Stimulated activated CD4-positive, alpha-beta T cell treated with anti-CD3 and anti-CD28 coated beads, Interleukin-4, amount 100 ng/mL, for 24 hours (primary cell): ENCODE results near the gene USP5.

Experiments used
- DNase-seq: peaks from one replicate; pipeline ENCODE4 v3.0.0-alpha.2; 2020

The USP5 gene

DNA sequence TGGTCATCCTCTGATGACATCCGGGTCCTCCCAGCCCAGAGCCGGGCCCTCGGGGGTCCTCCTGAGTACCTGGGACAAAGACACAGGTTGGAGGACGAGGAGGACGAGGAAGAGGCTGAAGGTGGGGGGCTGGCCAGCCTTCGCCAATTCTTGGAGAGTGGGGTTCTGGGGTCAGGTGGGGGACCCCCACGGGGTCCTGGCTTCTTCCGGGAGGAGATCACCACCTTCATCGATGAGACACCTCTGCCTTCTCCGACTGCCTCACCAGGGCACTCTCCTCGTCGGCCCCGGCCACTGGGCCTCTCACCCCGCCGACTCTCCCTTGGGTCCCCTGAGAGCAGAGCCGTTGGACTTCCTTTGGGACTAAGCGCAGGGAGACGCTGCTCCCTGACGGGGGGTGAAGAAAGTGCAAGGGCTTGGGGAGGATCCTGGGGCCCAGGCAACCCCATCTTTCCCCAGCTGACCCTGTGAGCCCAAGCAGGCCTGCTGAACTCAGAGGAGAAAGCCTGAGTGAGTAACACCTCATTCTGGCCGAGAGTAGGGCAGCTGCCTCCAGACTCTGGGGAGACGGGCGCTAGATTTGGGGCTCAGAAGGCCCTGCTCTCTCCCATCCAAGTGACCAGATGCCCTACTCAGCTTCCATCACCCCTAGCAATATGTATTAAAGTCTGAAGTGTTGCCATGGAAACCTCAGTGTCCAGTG lies 25.1 kb upstream of the USP5 start:
- no peak for DNase-seq

DNA sequence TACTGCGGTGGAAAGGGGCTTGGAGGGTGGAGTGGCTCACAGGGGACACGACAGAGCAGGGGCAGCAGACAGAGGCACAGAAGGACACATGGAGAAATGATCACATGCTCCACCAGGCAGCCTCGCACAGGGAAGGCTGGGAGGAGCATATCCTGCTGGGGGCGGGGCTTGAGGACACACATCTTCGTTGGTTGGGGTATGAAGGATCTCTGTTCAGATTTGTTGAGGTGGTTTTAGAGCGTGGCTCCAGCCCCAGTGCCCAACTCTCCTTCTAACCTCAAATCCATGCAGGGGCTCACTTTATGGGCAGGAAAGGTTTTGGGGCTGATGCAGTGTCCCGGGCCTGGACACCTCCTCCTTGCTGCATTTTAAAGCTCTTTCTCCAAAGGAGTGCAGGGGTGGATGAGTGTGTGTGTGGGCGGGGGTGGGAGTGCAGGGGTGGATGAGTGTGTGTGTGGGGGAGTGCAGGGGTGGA lies 24.5 kb upstream of the USP5 start:
- DNase-seq: peak; percentile 54

DNA sequence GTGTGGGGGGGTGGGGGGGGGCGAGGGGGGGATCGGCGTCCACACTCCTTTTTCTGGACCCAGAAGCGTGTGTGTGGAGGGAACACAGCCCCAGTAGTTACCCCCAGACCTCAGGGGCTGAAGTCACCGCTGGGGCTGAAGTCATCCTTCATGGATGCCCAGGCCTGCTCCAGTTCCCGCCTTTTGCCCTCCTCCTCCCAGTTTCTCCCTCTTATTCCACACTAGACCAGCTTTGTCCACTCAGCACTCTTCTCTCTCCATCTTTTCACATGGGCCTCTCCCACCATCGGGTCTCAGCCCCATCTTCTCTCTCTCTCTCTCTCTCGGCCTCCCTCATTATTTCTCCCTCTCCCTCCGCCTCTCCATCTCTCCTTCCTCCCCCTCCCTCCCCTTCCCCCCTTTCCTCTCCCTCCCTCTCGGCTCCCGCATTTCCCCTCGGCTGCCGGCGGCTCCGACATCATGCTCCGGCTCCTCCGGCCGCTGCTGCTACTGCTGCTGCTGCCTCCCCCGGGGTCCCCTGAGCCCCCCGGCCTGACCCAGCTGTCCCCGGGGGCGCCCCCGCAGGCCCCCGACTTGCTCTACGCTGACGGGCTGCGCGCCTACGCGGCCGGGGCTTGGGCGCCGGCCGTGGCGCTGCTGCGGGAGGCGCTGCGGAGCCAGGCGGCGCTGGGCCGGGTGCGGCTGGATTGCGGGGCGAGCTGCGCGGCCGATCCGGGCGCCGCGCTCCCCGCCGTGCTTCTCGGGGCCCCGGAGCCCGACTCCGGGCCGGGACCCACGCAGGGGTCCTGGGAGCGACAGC lies 23.8 kb upstream of the USP5 start, which contains the start of gene P3H3:
Gene P3H3, plus strand, starts transcription at position 426 of the 799 bp plus-strand sequence. Its CDS starts 34 bp downstream, at position 460.
- DNase-seq: no peak

DNA sequence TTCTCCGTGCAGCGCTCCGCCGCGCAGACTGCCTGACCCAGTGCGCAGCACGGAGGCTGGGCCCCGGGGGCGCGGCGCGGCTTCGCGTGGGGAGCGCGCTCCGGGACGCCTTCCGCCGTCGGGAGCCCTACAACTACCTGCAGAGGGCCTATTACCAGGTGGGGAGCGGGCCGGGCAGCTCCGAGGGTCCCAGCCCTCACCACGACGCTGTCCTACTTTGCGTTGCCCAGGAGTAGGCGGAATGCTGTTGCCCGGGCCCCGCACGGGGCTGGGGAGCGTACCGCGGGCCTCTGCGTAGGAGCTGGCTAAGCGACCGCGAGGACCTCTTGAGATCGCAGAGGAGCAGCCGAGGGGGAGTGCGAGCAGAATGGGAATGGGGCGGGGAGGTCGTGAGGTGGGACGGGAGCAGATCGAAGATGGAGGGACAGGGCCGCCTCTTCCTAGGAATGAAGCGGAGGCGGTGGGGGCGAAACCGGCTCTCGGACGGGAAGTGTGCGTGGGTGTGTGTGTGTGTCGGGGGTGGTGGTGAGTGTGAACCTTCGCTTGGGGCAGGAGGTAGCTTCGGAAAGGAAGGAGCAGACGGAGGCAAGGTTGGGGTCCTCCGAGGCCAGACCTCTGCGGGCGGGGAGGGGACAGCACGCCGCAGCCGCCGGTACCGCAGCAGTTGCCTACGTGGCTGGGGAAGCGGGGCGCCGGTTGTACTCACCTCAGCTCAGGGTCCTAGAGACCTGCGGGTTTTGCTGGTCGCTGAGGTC lies 23.0 kb upstream of the USP5 start:
- peak; percentile 27 for DNase-seq

DNA sequence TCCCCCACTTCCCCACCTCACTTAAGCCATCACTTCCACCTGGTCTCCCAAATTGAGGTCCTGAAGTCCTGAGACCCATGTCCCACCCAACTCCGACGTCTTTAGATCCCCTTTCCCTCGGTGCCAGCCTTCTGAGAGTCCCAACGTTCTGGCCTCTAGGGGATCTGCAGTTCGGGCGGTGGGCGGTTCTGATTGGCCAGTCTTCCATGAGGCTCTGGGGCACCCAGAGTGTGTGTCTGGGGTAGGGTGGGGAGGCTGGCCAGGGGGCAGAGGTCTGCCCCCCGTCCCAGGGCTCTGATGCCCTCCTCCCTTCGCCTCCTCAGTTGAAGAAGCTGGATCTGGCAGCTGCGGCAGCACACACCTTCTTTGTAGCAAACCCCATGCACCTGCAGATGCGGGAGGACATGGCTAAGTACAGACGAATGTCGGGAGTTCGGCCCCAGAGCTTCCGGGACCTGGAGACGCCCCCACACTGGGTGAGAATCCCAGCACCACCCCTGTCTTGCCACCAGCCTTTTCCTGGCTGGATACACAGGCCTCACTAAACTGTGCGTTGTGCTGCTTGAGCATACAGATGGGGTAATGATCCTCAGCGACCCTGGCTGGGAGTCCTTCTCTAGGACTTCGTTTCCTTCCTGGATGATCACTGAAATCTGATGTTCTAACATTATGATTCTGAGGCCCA lies 22.3 kb upstream of the USP5 start:
- no peak for DNase-seq

DNA sequence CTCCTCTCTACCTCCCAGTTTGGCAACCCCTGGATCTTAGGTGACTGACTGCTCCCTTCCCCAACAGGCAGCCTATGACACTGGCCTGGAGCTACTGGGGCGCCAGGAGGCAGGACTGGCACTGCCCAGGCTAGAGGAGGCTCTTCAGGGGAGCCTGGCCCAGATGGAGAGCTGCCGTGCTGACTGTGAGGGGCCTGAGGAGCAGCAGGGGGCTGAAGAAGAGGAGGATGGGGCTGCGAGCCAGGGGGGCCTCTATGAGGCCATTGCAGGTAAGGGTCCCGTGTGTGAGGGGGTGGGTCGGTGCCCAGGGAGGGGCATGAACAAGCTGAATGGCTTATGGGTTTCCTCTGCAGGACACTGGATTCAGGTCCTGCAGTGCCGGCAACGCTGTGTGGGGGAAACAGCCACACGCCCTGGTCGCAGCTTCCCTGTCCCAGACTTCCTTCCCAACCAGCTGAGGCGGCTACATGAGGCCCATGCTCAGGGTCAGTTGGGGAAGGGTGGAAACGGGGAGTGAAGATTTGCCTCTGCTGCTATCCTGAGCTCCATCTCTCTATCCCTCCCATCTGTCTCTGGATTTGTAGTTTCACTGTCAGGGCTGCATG lies 21.6 kb upstream of the USP5 start:
- DNase-seq: no peak

DNA sequence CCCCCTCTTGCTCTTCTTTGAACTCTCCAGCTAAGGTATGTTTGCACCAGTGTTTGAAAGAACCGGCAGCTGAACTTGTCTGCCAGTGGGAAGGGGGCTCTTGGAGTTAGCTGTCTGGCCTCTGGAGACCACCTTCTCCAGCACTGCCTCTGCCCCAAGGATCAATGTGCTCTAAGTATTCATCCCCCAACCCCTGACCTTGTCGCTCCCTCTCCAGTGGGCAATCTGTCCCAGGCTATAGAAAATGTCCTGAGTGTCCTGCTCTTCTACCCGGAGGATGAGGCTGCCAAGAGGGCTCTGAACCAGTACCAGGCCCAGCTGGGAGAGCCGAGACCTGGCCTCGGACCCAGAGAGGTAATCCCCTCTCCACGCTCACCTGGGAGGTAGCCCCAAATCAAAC lies 21.0 kb upstream of the USP5 start:
- no peak for DNase-seq

DNA sequence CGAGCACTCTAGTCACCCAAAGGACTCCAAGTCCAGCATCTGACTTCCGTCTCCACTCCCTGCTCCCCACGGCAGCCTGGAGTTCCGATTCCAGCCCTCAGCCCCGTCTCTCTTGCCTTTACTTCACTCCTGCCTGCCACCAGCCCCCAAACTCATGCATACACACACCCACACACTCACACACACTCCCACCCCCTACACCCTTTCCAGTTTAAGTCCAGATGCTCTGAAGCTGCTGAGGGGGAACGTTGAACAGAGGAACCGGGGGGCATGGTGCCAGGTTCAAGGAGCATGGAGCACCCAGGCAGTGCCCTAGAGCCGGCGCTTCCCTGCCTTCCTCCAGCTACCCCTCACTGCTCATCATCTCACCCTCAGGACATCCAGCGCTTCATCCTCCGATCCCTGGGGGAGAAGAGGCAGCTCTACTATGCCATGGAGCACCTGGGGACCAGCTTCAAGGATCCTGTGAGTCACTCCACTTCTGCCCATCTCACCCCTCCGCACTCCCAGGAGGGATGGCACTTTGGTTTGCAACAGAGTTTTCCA lies 20.4 kb upstream of the USP5 start:
- no peak for DNase-seq

DNA sequence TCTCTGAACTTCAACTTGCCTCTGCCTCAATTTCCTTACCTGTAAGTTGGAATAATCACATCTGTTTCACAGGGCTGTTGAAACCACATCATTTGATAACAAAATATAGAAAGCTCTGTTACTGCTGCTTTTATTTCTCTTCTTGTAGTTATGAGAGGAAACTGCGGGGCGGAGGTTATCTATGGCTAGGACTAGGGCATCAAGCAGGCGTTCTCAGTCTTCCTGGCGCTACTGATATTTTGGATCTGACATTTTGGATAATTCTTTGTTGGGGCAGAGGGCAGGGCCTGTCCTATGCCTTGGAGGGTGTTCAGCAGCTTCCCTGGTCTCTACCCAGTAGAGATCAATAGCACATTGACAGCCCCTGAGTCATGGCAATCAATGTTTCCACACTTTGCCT lies 19.8 kb upstream of the USP5 start:
- no peak for DNase-seq

DNA sequence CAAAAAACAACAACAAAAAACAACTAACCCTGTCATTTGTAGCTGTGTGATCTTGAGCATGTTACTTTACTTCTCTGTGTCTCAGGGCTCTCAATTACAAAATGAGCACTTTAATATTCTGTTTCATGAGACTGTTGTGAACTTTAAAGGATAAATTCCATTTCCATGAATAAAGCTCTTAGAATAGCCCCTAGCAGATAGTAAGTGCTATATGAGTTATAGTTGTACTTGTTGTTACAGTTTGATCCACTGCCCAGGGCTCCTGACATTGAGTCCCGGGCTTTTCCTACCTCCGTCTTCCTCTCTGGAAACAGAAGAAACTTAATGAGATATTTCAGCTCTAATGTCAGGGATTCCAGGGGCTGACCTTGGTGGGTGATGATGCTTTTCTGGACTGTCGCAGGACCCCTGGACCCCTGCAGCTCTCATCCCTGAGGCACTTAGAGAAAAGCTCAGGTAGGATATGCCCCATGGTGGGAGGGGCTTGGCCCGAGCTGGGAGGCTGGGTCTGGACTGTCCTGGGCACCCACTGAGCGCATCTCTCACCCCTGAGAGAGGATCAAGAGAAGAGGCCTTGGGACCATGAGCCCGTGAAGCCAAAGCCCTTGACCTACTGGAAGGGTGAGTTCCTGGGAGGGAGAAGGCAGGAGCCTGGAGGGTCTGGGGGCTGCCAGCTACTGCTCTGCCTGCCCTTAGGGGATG lies 18.6 kb upstream of the USP5 start:
- no peak for DNase-seq

DNA sequence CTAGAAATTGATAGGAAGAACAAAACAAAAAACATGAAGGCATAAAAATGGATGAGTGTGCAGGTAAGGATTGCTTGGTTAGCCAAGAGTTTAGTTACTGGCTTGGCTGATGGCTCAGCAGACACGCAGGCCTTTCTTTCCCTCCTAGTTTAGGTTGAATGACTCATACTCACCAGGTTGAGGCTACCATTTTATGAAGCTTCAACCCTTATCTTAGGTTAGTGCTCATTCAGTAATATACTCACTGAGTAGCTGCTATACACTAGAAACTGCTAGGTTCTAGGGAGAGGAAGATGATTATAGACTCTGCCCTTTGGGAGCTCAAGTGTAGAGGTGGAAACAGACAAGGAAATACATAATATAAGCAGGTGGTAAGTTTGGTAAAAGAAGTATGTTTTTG lies 17.7 kb upstream of the USP5 start:
- DNase-seq: no peak

DNA sequence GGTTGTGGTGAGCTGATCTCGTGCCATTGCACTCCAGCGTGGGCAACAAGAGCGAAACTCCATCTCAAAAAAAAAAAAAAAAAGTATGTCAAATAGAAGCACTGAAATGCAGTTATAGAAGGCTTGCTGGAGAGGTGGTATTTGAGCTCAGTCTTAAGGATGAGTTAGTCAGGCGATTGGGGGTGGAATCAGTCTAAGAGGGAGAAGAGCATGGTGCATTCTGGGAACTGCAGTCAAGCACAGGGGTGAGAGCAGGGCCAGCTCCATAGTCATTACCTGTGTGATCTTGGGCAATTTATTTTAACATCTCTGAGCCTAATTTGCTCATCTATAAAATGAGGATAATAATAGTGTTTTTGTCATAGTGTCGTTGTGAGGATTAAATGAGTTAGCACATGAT lies 17.1 kb upstream of the USP5 start:
- DNase-seq: no peak

DNA sequence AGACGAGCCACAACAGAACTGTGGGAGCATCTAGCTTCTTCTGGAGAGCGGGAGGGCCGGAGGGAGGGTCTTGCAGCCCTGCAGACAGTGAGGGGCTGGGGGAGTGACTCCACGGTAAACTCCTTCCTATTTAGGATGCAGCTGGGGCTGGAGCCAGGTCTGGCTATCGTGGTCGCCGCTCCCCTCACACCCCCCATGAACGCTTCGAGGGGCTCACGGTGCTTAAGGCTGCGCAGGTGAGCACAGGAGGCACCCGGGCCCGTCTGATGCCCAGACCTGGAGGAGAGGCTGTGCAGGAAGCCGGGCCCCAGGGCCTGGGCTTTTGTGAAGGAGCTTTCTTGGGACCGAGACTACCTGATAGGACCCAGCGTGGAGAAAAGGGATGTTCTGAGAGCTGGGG lies 15.1 kb upstream of the USP5 start:
- no peak for DNase-seq

DNA sequence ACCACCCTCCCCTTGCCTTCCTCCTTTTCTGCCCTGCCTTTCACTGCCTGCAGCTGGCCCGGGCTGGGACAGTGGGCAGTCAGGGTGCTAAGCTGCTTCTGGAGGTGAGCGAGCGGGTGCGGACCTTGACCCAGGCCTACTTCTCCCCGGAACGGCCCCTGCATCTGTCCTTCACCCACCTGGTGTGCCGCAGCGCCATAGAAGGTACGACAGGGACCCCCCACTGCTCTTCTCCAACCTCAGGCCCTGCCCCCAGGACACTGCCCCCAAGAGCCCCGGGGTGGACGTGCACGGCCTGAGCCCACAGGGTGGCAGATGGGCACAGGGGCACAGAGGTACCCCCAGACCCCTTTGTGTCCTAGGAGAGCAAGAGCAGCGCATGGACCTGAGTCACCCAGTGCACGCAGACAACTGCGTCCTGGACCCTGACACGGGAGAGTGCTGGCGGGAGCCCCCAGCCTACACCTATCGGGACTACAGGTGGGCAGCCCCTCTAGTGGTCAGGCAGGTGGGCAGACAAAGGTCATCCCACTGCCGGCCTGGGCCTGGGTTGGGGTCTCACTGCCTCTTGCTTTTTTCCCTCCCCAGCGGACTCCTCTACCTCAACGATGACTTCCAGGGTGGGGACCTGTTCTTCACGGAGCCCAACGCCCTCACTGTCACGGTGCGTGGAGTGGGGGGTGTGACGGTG lies 14.4 kb upstream of the USP5 start:
- no peak for DNase-seq

DNA sequence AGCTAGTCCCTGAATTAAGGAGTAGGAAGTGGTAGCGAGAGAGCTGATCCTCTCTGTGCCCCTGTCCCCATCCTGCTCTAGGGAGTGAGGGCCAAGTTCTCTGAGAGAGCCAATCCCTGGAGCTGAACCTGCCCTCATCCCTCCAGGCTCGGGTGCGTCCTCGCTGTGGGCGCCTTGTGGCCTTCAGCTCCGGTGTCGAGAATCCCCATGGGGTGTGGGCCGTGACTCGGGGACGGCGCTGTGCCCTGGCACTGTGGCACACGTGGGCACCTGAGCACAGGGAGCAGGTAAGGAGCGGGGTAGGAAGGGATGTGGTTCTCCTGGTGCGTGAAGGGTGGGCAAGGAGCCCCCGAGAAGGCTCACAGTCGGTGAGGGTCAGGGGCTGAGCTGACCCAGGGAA lies 13.1 kb upstream of the USP5 start:
- no peak for DNase-seq

DNA sequence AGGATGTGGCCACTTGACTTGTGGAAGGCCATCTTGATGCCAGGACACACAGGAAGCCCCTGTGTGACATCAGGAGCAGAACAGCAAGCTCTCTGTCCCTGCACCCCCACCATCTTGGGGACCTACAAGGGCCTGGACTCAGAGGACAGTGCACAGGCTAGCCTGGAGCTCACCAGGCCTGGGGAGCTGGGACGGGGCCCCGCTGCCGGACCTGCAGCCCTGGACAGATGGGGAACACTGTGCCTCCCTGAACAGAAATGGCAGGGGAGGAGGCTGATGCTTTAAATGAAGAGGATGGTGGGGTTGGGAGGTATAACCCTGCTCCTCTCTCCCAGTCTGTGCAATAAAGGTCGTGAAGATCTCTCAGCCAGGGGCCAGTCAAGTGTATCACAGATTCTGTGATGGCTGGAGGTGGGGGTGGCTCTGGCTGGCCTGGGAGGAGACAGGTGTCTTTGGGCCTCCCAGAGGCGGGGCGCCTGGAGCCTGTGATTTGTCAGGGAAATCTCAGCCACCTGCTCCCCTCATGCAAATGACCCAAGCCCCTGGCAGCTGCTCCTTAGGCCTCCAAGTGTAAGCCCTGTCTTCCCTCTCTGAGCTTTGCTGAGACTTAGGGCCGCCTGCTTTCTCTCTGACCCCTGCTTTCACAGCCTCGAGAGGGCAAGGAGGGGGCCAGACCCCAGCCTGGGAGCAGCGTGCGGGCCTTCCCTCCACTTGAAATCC lies 12.3 kb upstream of the USP5 start:
- DNase-seq: no peak

DNA sequence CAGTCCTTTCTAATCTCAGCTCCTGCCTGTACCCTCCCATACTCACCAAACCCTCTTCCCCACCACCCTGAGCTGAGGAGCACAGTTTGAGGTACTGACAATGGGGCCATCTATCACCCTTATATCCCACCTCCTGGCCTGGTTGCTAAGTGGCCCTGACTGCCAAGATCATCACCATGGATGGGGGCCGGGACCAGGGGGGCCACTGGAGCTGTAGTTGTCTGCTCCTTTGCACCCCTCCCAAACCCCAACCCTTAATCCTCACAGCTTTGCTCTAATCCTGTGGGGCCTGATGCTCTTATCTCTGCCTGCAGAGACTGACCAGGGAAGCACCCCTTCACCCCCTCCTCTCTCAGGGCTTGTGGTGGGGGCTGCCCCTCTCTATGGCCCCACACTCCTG lies 11.6 kb upstream of the USP5 start:
- no peak for DNase-seq

DNA sequence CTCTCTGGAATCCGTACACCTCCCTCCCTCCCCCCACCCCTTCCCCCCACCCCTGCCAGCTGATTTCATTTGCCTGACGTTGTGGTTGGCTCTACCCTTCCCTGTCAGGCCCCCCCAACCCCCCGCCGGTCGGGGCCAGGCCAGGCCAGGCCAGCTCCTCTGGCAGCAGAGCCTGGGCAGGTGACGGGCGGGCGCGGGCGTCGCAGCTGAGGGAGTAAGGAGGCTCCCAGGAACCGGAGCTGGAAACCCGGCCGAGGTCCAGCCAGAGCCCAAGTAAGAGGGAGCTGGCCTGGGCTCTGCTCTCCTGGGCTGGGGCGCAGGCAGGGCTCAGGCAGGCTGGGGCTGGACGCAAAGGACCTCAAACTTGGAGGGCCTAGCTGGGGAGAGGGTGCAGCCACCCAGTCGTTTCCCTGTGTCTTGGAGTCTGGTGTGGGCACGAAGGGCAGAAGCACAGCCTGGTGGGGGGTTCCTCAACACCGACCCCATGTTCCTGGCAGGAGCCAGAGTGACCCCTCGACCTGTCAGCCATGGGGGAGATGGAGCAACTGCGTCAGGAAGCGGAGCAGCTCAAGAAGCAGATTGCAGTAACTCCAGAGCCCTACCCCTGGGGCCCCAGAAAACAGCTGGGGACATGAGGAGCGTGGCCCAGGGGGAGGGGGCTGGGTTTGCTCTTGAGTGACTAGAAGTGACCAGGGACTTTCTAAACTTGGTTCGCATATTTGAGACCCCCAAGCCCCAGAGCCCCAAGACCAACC lies 11.0 kb upstream of the USP5 start, which contains the start of gene GNB3:
Gene GNB3, plus strand, starts transcription at position 165 of the 755 bp plus-strand sequence. Its CDS starts 363 bp downstream, at position 528.
- DNase-seq: no peak

DNA sequence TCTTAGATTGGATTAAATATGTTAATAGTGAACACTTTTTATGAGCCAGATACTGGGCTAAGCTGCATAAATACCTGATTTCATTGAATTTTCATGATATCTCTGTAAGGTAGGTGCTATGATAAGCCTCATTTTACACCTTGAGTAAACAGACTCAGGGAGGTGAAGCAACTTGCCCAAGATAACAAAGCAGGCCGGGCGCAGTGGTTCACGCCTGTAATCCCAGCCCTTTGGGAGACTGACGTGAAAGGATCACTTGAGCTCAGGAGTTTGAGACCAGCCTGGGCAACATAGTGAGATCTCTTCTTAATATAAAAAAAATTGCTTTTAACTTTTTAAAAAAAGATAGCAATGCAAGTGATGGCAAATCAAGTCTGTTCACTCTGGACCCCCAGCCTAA lies 9.9 kb upstream of the USP5 start:
- DNase-seq: no peak
